ENCODE data around the gene MARVELD1. TPM values are rescaled to one million over a fixed set of nuclear protein-coding genes. Genes with fewer than 3 reads are reported as not detected.

Gene MARVELD1
- total RNA-seq (10 to 100 TPM in 3 of 5 donors, 1 to 10 TPM in 2; 8.8 to 21.0 (median 12.7) TPM), polyA plus RNA-seq (10 to 100 TPM in 1 of 3 donors, 1 to 10 TPM in 2; 5.7 to 13.6 (median 8.4) TPM)
- long read RNA-seq, donor 1, transcript MARVELD1-201 (2 exons, 3,221 nt) = major isoform, 7 of 7 reads
- long read RNA-seq, donor 1, partial matches to known transcripts = 0 of 7 reads
- long read RNA-seq, donor 1, other reads (novel, unspliced or antisense) = 0 of 7 reads
- long read RNA-seq, donor 2, transcript MARVELD1-201 (2 exons, 3,221 nt) = major isoform, 16 of 16 reads
- long read RNA-seq, donor 2, partial matches to known transcripts = 0 of 16 reads
- long read RNA-seq, donor 2, other reads (novel, unspliced or antisense) = 0 of 16 reads
- long read RNA-seq, donor 3, transcript MARVELD1-201 (2 exons, 3,221 nt) = major isoform, 6 of 16 reads
- long read RNA-seq, donor 3, partial matches to known transcripts = 5 of 16 reads
- long read RNA-seq, donor 3, other reads (novel, unspliced or antisense) = 5 of 16 reads
- long read RNA-seq, donor 4, partial matches to known transcripts = 0 of 2 reads
- long read RNA-seq, donor 4, other reads (novel, unspliced or antisense) = 0 of 2 reads
- long read RNA-seq, donor 5, transcript MARVELD1-201 (2 exons, 3,221 nt) = major isoform, 24 of 24 reads
- long read RNA-seq, donor 5, partial matches to known transcripts = 0 of 24 reads
- long read RNA-seq, donor 5, other reads (novel, unspliced or antisense) = 0 of 24 reads
- long read RNA-seq, donor 6, transcript MARVELD1-201 (2 exons, 3,221 nt) = major isoform, 30 of 44 reads
- long read RNA-seq, donor 6, partial matches to known transcripts = 14 of 44 reads
- long read RNA-seq, donor 6, other reads (novel, unspliced or antisense) = 0 of 44 reads
- long read RNA-seq, donor 7, transcript MARVELD1-201 (2 exons, 3,221 nt) = major isoform, 27 of 35 reads
- long read RNA-seq, donor 7, partial matches to known transcripts = 8 of 35 reads
- long read RNA-seq, donor 7, other reads (novel, unspliced or antisense) = 0 of 35 reads
- long read RNA-seq, donor 8, transcript MARVELD1-201 (2 exons, 3,221 nt) = major isoform, 10 of 10 reads
- long read RNA-seq, donor 8, partial matches to known transcripts = 0 of 10 reads
- long read RNA-seq, donor 8, other reads (novel, unspliced or antisense) = 0 of 10 reads
- long read RNA-seq, donor 9, transcript MARVELD1-201 (2 exons, 3,221 nt) = major isoform, 6 of 12 reads
- long read RNA-seq, donor 9, partial matches to known transcripts = 6 of 12 reads
- long read RNA-seq, donor 9, other reads (novel, unspliced or antisense) = 0 of 12 reads
- long read RNA-seq, donor 10, partial matches to known transcripts = 0 of 4 reads
- long read RNA-seq, donor 10, other reads (novel, unspliced or antisense) = 0 of 4 reads

DNA sequence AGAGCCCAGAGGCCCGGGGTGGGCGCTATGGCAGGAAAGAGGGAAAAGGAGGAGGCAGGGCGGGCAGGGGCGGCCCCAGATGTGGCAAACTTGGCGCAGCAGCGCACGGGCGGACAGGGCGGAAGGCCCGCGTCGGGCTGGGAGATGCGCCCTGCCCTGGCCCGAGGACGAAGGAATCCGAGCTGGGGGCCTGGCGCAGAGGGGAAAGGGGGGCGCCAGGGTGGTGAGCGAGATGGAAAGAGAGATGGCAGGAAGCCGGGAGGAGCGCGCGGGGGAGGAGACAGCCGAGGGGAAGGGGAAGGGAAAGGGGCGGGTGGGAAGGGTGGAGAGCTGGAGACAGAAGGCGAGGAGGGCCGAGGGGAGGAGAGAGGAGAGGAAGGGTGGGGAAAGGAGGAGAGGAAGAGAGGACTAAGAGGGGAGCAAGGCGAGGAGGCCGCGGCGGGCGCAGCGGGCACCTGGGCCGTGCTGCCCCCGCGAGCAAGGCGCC lies at the start of gene MARVELD1:
MARVELD1 (plus strand) TSS at position 392 of the 487 bp plus-strand sequence. CDS start 147 bp downstream, outside the sequence.
- Histone ChIP-seq H3K4me1 (peaks cover 36 to 80% (median 57%) of the 10 kb centered on the region in 4 donors), H3K27me3 (no peaks in the 10 kb centered on the region), H3K9me3 (no peaks in the 10 kb centered on the region), H3K36me3 (peaks cover 0 to 10% (median 6%) of the 10 kb centered on the region in 4 donors), H3K4me3 (peak within 1 kb of the TSS; percentile 60 to 73 (median 62)), H3K27ac (peak within 1 kb of the TSS; percentile 83 to 97 (median 93))
- 2 to 11% (median 9%) methylated on average over 30 to 37 of the region's 37 CpGs for WGBS, 5 donors
- intact Hi-C loops (cut with DNase I; ENCODE audit: low total_unique reads) = no loop called here
- DNase-seq = peak in 1 of 2 donors; percentile 92
- TF ChIP-seq EP300 (IDR thresholded peaks at IDR 0.05) = no peak
- TF ChIP-seq POLR2A (IDR thresholded peaks at IDR 0.05) = no peak
- TF ChIP-seq POLR2AphosphoS5 (IDR thresholded peaks at IDR 0.05) = no peak
- TF ChIP-seq CTCF (IDR thresholded peaks at IDR 0.05) = no peak

DNA sequence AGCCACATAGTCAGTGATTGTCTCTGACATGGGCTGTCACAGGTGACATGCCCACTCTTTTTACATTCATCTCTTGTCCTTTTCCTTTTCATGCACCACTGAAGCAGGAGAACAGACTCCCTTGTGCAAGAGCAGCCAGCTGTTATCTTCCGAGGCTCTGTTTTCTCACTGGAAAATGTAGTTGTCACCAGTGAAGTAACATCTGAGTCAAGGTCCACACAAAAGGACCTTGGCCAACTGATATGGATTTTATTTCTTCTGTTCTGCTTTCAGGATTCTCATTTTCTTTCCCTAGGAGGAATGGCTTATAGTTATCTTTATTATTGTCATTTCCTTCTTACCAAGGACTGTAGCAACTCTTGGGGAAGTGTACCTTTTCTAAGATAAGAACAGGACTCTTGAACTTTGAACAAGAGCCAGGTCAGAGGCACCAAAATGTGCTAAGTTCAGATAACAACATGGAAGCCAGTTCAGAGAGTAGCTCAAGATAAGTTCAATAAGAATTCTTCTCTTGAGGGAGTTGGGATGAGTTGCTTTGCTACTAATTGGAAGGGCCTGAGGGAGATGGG lies 49.2 kb upstream of the MARVELD1 start:
- peak overlapping the region in 2 of 5 donors; percentile 23 to 48 for H3K27ac ChIP-seq
- intact Hi-C loops (cut with DNase I; ENCODE audit: low total_unique reads) = no loop called here
- WGBS, 5 donors = 34 to 61% (median 43%) methylated on average over 1 of the region's 1 CpG

GRCh38 chr10:97666992-97667391 lies 46.5 kb upstream of the MARVELD1 start:
- Histone ChIP-seq H3K4me1 (peaks cover 0 to 5% (median 2%) of the 10 kb centered on the region in 4 donors), H3K36me3 (peaks cover 23 to 97% (median 96%) of the 10 kb centered on the region in 4 donors), H3K27me3 (no peaks in the 10 kb centered on the region), H3K9me3 (no peaks in the 10 kb centered on the region), H3K4me3 (no peak overlapping the region), H3K27ac (no peak overlapping the region)
- DNase-seq = no peak
- WGBS, 5 donors = 79 to 87% (median 82%) methylated on average over 7 of the region's 7 CpGs
- no peak for TF ChIP-seq EP300 (IDR thresholded peaks at IDR 0.05)
- no peak for TF ChIP-seq CTCF (IDR thresholded peaks at IDR 0.05)
- TF ChIP-seq POLR2A (IDR thresholded peaks at IDR 0.05) = no peak
- no peak for TF ChIP-seq POLR2AphosphoS5 (IDR thresholded peaks at IDR 0.05)
- intact Hi-C loops (cut with DNase I; ENCODE audit: low total_unique reads) = no loop called here

More for the DNA sequence above, 49.2 kb upstream of the MARVELD1 start:
- TF ChIP-seq POLR2AphosphoS5 (IDR thresholded peaks at IDR 0.05) (peak in 1 of 3 donors; percentile 7), POLR2A (IDR thresholded peaks at IDR 0.05) (no peak)
- DNase-seq = peak in 1 of 2 donors; percentile 53
- Histone ChIP-seq H3K36me3 (peaks cover 23 to 79% (median 75%) of the 10 kb centered on the region in 4 donors), H3K4me1 (peaks cover 0 to 5% (median 2%) of the 10 kb centered on the region in 4 donors), H3K27me3 (no peaks in the 10 kb centered on the region), H3K4me3 (no peak overlapping the region), H3K9me3 (no peaks in the 10 kb centered on the region)

DNA sequence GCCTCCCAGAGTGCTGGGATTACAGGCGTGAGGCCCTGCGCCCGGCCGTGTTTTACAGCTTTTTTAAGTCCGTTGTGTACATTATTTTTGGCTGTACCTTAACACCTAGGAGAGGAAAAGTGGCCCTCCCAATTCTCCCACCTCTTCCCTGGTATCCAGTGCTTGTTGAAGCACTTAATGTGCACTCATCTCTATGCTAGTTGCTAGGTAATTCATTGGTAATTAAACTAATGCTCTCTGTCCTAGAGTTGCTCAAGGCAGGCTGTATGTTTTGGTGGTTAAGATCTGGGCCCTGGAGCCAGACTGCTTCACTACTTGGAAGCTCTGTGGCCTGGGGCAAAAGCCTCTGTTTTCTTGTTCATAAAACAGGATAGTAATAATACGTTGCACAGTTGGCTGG lies 46.1 kb upstream of the MARVELD1 start:
- no peaks in the 10 kb centered on the region for H3K9me3 ChIP-seq
- 76 to 89% (median 84%) methylated on average over 6 of the region's 6 CpGs for WGBS, 5 donors
- no peaks in the 10 kb centered on the region for H3K27me3 ChIP-seq
- H3K27ac ChIP-seq = no peak overlapping the region
- TF ChIP-seq EP300 (IDR thresholded peaks at IDR 0.05) = no peak
- no peak for TF ChIP-seq CTCF (IDR thresholded peaks at IDR 0.05)
- TF ChIP-seq POLR2A (IDR thresholded peaks at IDR 0.05) = no peak
- TF ChIP-seq POLR2AphosphoS5 (IDR thresholded peaks at IDR 0.05) = no peak
- peaks cover 0 to 5% (median 2%) of the 10 kb centered on the region in 4 donors for H3K4me1 ChIP-seq
- intact Hi-C loops (cut with DNase I; ENCODE audit: low total_unique reads) = no loop called here
- H3K36me3 ChIP-seq = peaks cover 22 to 96% (median 95%) of the 10 kb centered on the region in 4 donors
- H3K4me3 ChIP-seq = no peak overlapping the region
- no peak for DNase-seq

Measured in stomach (tissue), 19 donors.